CD4-positive, CD25-positive, alpha-beta regulatory T cell (primary cell): ENCODE data around the gene ERN2. TPM values are rescaled to one million over a fixed set of nuclear protein-coding genes. Genes with fewer than 3 reads are reported as not detected.
A peak's percentile ranks its signal among the peaks of the same experiment; 100 is the strongest.

ENCODE experiments used
- ATAC-seq, 2 donors: fragments of 150-1000 bp; cut with Tn5 transposase; one replicate each; pipeline ENCODE4 v1.10.0; 2021; ENCODE audit warnings: low read depth in 2 of 2, moderate number of reproducible peaks in 2 of 2, moderate library complexity in 1 of 2
- DNase-seq, 3 donors: peaks; one replicate each; pipeline versions ENCODE4 v3.0.0 to v3.0.0-alpha.2; 2012 to 2022; ENCODE audit warnings: mixed read lengths in 1 of 3
- H3K27ac ChIP-seq: one replicate; pipeline ENCODE4 v1.7.0; 2013; ENCODE audit warnings: mild to moderate bottlenecking, low read length; ENCODE audit not compliant: insufficient read depth, poor library complexity, severe bottlenecking
- H3K27me3 ChIP-seq: one replicate; pipeline ENCODE4 v1.7.0; 2013; ENCODE audit warnings: low read length; ENCODE audit not compliant: control insufficient read depth, insufficient read depth
- H3K36me3 ChIP-seq: one replicate; pipeline ENCODE4 v1.7.0; 2013; ENCODE audit warnings: mild to moderate bottlenecking, low read length, moderate library complexity; ENCODE audit not compliant: control insufficient read depth, insufficient read depth
- H3K4me1 ChIP-seq: 2 replicates; pipeline ENCODE4 v1.7.0; 2013; ENCODE audit warnings: mild to moderate bottlenecking, low read length; ENCODE audit not compliant: insufficient read depth, control insufficient read depth, poor library complexity, severe bottlenecking
- H3K4me3 ChIP-seq: one replicate; pipeline ENCODE4 v1.7.0; 2013; ENCODE audit warnings: low read depth, mild to moderate bottlenecking, low read length, moderate library complexity
- H3K9me3 ChIP-seq, 2 experiments: 1 replicate in 1 of 2; 2 replicates in 1 of 2; pipeline ENCODE4 v1.7.0; 2013; ENCODE audit warnings: low read length in 2 of 2, mild to moderate bottlenecking in 1 of 2, moderate library complexity in 1 of 2; ENCODE audit not compliant: control insufficient read depth in 2 of 2
- H3K27ac Mint-ChIP-seq, 3 donors: one replicate each; pipeline ENCODE4 v1.8.0; 2020 to 2022; ENCODE audit warnings: mild to moderate bottlenecking in 3 of 3, mixed read lengths in 3 of 3, moderate library complexity in 2 of 3
- H3K27me3 Mint-ChIP-seq: one replicate; pipeline ENCODE4 v1.8.0; 2022; ENCODE audit warnings: mild to moderate bottlenecking, mixed read lengths
- H3K36me3 Mint-ChIP-seq: one replicate; pipeline ENCODE4 v1.8.0; 2020; ENCODE audit warnings: mixed read lengths
- H3K4me1 Mint-ChIP-seq, 4 donors: one replicate each; pipeline ENCODE4 v1.8.0; 2020 to 2022; ENCODE audit warnings: mixed read lengths in 4 of 4, mild to moderate bottlenecking in 1 of 4
- H3K4me3 Mint-ChIP-seq, 4 donors: one replicate each; pipeline ENCODE4 v1.8.0; 2020 to 2022; ENCODE audit warnings: mild to moderate bottlenecking in 4 of 4, mixed read lengths in 4 of 4, moderate library complexity in 3 of 4
- H3K9me3 Mint-ChIP-seq, 7 donors: one replicate each; pipeline ENCODE4 v1.8.0; 2020 to 2022; ENCODE audit warnings: mixed read lengths in 7 of 7, mild to moderate bottlenecking in 3 of 7, moderate library complexity in 2 of 7
- polyA plus RNA-seq, 4 donors: library from polyadenylated mRNA; unstranded; fragments of 300-500 nt; fragmentation: Illumina TruSeq; gene quantifications; one replicate each; pipeline ENCODE4 v1.2.3, GENCODE V29; 2021
- total RNA-seq: library from RNA; stranded (reverse); gene quantifications from one replicate; pipeline ENCODE4 v1.2.3, GENCODE V29; 2022

Gene ERN2
- total and polyA plus RNA-seq, 5 donors from 2014 or later: not detected

DNA sequence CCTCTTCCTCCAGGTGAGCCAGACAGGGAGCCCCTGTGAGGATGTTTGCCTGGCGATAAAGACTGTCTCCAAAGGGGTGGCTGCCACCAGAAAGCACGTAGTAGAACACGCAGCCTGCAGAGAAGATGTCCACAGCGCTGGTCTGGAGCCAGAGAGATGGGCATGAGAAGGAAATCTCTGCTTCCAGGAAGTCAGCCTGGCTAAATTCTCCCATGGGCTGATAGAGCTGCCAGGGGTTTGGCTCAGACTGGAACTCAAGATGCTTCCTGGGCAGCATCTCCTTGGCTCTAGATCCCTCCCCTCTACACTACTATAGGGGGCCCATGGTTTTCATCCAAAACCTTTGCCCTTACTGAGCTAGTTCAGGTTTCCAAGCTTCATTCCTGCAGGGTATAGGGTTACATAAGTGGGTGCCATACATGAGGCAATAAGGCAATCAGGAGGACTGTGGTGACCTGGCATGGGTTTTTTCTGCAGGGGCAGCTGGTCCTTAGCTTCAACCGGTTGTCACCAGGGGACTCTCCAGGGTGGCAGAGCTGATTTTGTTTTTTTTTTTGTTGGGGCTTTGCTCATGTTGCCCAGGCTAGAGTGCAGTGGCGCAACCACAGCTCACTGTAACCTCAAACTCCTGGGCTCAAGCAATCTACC is 20.7 kb downstream of the ERN2 start:
- DNase-seq (no peak), ATAC-seq (no peak)
- peaks cover 32% of the 10 kb centered on the region for H3K36me3 ChIP-seq
- no peak overlapping the region for H3K27ac Mint-ChIP-seq
- no peak overlapping the region for H3K4me3 ChIP-seq
- H3K36me3 Mint-ChIP-seq: peaks cover 22% of the 10 kb centered on the region
- no peaks in the 10 kb centered on the region for H3K9me3 Mint-ChIP-seq
- H3K27me3 ChIP-seq: no peaks in the 10 kb centered on the region
- peaks cover 5% of the 10 kb centered on the region for H3K27me3 Mint-ChIP-seq
- no peaks in the 10 kb centered on the region for H3K9me3 ChIP-seq
- H3K4me1 ChIP-seq: no peaks in the 10 kb centered on the region
- no peak overlapping the region for H3K27ac ChIP-seq
- peaks cover 0 to 6% (median 0%) of the 10 kb centered on the region in 4 donors for H3K4me1 Mint-ChIP-seq
- H3K4me3 Mint-ChIP-seq: no peak overlapping the region

DNA sequence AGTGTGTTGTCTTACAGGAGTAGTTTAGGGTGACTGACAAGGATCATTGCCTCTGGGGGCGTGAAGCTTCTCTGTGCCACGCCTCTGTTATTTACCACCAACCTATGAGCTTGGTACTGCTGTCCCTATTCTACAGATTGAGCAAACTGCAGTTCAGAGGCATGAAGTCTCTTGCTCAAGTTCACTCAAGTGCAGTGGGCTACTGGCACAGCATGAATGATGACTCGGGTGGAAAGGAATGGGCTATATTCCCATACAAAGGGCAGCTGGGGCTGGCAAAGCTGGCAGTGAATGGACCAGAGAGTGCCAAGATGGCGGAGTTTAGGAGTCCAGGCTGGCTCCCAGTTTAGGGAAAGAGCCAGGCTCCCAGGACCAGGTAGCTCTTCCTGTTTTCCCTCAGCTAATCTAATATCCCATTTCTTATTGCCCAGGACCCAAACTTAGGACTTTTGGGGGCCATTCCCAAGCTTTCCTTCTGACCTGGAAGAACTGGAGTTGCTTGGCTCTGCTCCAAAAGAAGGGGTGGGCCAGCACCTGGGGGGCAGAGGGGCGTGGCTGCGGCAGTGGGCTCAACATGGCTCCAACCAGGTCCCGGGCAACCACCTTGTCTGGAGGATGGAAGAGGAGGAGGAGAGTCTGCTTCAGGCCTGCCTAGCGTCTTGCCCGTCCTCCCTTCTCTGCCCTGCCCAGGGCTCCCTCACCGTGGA is 21.4 kb downstream of the ERN2 start:
- H3K27ac Mint-ChIP-seq: no peak overlapping the region
- peaks cover 5% of the 10 kb centered on the region for H3K27me3 Mint-ChIP-seq
- H3K4me1 Mint-ChIP-seq: peaks cover 0 to 6% (median 0%) of the 10 kb centered on the region in 4 donors

DNA sequence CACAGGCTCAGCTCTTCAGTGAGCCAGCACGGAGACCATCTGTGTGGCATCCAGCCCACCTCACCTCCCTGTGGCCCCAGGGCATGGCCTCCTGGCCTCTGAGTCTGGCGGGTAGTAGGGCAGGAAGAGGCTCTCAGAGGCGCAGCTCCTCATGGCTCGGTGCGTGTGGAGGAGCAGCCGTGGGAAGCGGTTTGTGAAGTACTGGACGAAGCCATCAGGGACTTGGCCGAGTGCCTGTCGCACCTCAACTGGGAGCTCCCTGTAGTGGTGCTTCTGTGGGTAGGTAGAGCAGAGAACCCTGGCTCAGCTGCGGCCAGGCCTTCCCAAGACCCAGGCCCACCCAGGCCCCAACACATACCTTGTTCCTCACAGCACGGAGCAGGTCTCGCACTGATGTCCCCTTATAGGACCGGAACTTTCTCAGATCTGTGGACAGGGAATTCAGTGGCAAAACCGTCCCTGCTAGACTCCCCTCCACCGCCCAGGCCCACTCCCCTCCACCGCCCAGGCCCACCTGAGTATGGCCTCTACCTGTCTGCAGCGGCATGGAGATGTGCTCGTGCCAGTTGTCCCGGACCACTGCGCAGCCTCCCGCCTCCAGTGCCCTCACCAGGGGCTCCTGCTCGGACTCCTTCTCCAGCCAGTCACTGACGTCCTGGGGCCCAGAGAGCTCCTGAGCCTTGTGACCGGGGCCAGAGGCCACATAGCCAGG is 22.1 kb downstream of the ERN2 start:
- Mint-ChIP-seq H3K4me3 (no peak overlapping the region), H3K36me3 (peaks cover 27% of the 10 kb centered on the region), H3K4me1 (peaks cover 0 to 6% (median 0%) of the 10 kb centered on the region in 4 donors), H3K27me3 (peaks cover 5% of the 10 kb centered on the region), H3K27ac (no peak overlapping the region), H3K9me3 (no peaks in the 10 kb centered on the region)
- Histone ChIP-seq H3K27me3 (no peaks in the 10 kb centered on the region), H3K9me3 (no peaks in the 10 kb centered on the region), H3K4me1 (no peaks in the 10 kb centered on the region), H3K4me3 (no peak overlapping the region), H3K27ac (no peak overlapping the region), H3K36me3 (peaks cover 34% of the 10 kb centered on the region)
- ATAC-seq (no peak), DNase-seq (no peak)

More for the DNA sequence above, 21.4 kb downstream of the ERN2 start:
- Mint-ChIP-seq H3K4me3 (no peak overlapping the region), H3K9me3 (no peaks in the 10 kb centered on the region), H3K36me3 (peaks cover 27% of the 10 kb centered on the region)
- Histone ChIP-seq H3K4me1 (no peaks in the 10 kb centered on the region), H3K9me3 (no peaks in the 10 kb centered on the region), H3K27ac (no peak overlapping the region), H3K27me3 (no peaks in the 10 kb centered on the region), H3K4me3 (no peak overlapping the region), H3K36me3 (peaks cover 34% of the 10 kb centered on the region)
- no peak for DNase-seq
- ATAC-seq: no peak

DNA sequence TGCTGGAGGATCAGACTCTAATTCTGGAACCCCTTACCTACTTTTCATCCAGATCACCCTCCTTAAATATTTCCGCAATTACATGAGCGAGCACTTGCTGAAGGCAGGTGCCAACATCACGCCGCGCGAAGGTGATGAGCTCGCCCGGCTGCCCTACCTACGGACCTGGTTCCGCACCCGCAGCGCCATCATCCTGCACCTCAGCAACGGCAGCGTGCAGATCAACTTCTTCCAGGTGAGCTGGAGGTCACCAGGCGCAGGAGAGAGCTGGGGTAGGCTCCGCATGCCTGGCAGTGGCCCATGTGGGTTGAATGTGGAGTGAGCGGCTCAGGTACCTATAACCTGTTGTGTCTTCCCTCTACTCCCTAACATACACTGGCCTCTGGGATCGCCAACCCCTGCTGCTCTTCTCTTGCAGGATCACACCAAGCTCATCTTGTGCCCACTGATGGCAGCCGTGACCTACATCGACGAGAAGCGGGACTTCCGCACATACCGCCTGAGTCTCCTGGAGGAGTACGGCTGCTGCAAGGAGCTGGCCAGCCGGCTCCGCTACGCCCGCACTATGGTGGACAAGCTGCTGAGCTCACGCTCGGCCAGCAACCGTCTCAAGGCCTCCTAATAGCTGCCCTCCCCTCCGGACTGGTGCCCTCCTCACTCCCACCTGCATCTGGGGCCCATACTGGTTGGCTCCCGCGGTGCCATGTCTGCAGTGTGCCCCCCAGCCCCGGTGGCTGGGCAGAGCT is 23.4 kb downstream of the ERN2 start:
- Mint-ChIP-seq H3K27ac (peak overlapping the region in 1 of 3 donors; percentile 67), H3K36me3 (peaks cover 30% of the 10 kb centered on the region), H3K9me3 (no peaks in the 10 kb centered on the region), H3K4me3 (no peak overlapping the region), H3K4me1 (peaks cover 0 to 3% (median 0%) of the 10 kb centered on the region in 4 donors), H3K27me3 (peaks cover 2% of the 10 kb centered on the region)
- Histone ChIP-seq H3K27ac (no peak overlapping the region), H3K4me1 (no peaks in the 10 kb centered on the region), H3K4me3 (no peak overlapping the region), H3K9me3 (no peaks in the 10 kb centered on the region), H3K36me3 (peaks cover 36% of the 10 kb centered on the region), H3K27me3 (no peaks in the 10 kb centered on the region)
- DNase-seq (no peak), ATAC-seq (no peak)

DNA sequence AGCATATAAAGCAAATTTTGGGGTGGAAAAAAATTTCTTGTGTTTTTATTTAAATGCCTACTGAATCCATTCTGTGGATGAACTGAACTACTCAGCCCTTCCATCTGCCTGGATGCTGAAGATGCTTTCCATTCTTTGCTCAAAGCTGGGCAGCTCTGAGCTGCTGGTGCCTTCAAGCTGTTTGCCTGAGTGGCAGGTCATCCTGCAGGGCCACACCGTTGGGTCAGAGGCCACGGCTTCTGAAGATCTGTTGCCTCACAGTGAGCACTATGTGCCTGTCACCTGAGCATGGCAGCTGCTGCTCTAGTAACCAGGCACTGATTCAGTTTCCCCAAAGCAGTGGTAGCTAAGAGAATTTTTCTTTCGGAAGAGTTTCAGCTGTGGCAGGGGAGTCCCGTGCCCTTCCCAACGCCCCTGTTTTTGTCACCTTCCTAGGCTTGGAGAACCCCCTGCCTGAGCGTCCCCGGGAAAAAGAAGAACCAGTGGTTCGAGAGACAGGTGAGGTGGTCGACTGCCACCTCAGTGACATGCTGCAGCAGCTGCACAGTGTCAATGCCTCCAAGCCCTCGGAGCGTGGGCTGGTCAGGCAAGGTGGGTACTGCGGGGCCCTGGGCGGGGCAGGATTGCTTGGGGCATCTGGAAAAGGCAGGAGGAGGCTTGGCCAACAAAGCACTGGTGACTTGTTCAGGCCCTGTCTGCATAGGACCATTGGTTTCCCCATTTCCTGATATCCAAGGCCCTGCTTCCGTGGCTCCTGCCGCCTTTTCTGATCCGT is 25.8 kb downstream of the ERN2 start:
- no peaks in the 10 kb centered on the region for H3K27me3 Mint-ChIP-seq
- no peaks in the 10 kb centered on the region for H3K27me3 ChIP-seq
- H3K36me3 ChIP-seq: peaks cover 47% of the 10 kb centered on the region
- H3K4me3 ChIP-seq: no peak overlapping the region
- H3K4me1 Mint-ChIP-seq: peaks cover 0 to 1% (median 0%) of the 10 kb centered on the region in 4 donors
- no peaks in the 10 kb centered on the region for H3K9me3 ChIP-seq
- H3K4me3 Mint-ChIP-seq: no peak overlapping the region
- no peaks in the 10 kb centered on the region for H3K4me1 ChIP-seq
- no peaks in the 10 kb centered on the region for H3K9me3 Mint-ChIP-seq
- DNase-seq: no peak
- no peak for ATAC-seq
- H3K36me3 Mint-ChIP-seq: peaks cover 36% of the 10 kb centered on the region
- no peak overlapping the region for H3K27ac ChIP-seq
- peak overlapping the region in 2 of 3 donors; percentile 60 to 71 for H3K27ac Mint-ChIP-seq

DNA sequence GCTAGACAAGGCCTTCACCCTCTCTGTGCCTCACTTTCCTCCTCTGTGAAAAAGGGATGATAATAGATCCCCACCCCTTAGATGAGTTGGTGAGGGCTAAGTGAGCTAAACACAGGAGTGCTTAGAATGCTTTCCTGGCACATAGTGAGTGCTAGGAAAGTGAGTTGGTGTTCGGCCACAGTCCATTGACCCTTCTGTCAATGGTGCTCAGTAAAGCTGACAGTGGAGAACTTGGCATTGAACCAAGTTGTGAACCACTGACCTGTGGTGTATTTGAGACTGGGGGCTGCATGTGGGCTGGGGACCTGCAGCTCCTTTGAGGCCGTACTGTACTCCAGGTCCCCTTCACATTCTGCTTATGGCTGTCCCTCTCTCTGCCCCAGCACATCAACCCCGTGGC is 29.5 kb downstream of the ERN2 start:
- no peaks in the 10 kb centered on the region for H3K27me3 Mint-ChIP-seq
- H3K9me3 Mint-ChIP-seq: no peaks in the 10 kb centered on the region
- H3K27ac Mint-ChIP-seq: peak overlapping the region in 2 of 3 donors; percentile 8 to 77
- DNase-seq (no peak), ATAC-seq (no peak)
- peaks cover 0 to 13% (median 9%) of the 10 kb centered on the region in 4 donors for H3K4me1 Mint-ChIP-seq
- Histone ChIP-seq H3K36me3 (peaks cover 24% of the 10 kb centered on the region), H3K27ac (no peak overlapping the region), H3K27me3 (no peaks in the 10 kb centered on the region), H3K4me1 (peaks cover 22% of the 10 kb centered on the region), H3K4me3 (no peak overlapping the region), H3K9me3 (no peaks in the 10 kb centered on the region)
- no peak overlapping the region for H3K4me3 Mint-ChIP-seq
- peaks cover 27% of the 10 kb centered on the region for H3K36me3 Mint-ChIP-seq

DNA sequence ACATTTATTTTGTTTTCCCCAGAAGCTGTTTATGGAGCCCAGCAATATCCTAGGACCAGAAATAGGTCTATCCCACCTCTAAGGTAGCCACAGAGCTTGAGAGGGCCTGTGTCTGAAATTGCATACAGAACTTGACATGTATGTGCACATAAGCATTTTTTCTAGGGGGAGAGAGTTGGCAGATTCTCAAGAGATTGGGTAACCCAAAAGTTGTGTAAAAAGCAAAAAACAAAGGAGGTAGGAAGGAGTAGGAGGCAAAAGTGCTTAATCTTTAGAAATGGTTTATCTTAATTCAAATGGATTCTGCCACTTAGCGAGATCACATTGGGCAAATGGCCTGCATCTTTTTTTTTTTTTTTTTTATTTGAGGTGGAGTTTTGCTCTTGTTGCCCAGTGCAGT is 30.8 kb downstream of the ERN2 start:
- Mint-ChIP-seq H3K27ac (no peak overlapping the region), H3K36me3 (peaks cover 16% of the 10 kb centered on the region), H3K4me3 (peak overlapping the region in 1 of 4 donors; percentile 27), H3K27me3 (no peaks in the 10 kb centered on the region), H3K9me3 (no peaks in the 10 kb centered on the region), H3K4me1 (peaks cover 5 to 24% (median 14%) of the 10 kb centered on the region in 4 donors)
- Histone ChIP-seq H3K9me3 (no peaks in the 10 kb centered on the region), H3K27ac (no peak overlapping the region), H3K27me3 (no peaks in the 10 kb centered on the region), H3K4me1 (peaks cover 27% of the 10 kb centered on the region), H3K4me3 (no peak overlapping the region), H3K36me3 (peaks cover 14% of the 10 kb centered on the region)
- DNase-seq: no peak
- no peak for ATAC-seq
